ENCODE data around the gene RHOBTB1. TPM values are rescaled to one million over a fixed set of nuclear protein-coding genes. Genes with fewer than 3 reads are reported as not detected.

The RHOBTB1 gene
- total and polyA plus RNA-seq, 9 of the 15 experiments (the other 6 are each of a cell fraction or from before 2014, with no cell fraction given), result 1.7 to 11.7 (median 9.3) TPM

DNA sequence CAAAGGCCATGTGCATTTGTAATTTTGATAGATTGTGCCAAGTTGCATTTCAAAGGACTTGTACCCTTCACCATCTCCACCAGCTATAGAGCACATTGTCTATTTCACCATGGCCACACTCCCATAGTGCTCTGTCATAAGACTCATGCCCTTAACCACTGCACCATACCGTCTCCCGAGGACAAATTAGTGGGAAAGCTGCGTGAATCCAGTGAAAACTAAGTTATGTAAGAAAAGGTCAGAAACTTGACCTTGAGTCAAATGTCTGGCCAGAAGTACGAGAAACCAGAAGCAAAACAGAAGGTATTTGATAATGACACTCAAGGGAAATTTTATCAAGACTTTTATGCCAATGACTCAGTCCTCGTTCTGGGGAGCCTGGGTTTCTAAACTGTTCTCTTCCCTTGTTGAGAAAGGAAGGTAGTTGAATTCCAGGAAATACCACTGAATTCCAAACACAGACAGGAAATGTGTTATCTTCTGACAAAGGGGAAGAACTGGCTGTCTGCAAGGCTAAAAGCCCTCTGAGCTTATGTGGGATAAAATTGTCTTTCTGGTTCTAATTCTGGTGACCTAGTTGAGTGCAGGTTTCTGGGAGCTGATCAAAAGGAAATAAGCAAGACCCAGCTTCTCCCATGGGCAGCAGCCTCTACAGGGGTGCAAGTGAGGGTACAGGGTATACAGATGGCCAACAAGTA, 116.0 kb downstream of the RHOBTB1 start (continued):
- no peak for TF ChIP-seq TAF1 (IDR thresholded peaks at IDR 0.05; ENCODE audit: control insufficient read depth, extremely low read depth, insufficient read depth, low read length, severe bottlenecking)
- TF ChIP-seq FOXM1 (IDR thresholded peaks at IDR 0.05; ENCODE audit: low read depth), result peak; percentile 54; the same call in 1 of the 2 replicates
- no peak for TF ChIP-seq FOXM1 (CRISPR knock-in tag; IDR thresholded peaks at IDR 0.05; ENCODE audit: low read depth)
- TF ChIP-seq, protein P1, sequence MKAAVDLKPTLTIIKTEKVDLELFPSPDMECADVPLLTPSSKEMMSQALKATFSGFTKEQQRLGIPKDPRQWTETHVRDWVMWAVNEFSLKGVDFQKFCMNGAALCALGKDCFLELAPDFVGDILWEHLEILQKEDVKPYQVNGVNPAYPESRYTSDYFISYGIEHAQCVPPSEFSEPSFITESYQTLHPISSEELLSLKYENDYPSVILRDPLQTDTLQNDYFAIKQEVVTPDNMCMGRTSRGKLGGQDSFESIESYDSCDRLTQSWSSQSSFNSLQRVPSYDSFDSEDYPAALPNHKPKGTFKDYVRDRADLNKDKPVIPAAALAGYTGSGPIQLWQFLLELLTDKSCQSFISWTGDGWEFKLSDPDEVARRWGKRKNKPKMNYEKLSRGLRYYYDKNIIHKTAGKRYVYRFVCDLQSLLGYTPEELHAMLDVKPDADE (conservative IDR thresholded peaks at IDR 0.05; ENCODE audit: control insufficient read depth, low read depth, low read length), result no peak
- TF ChIP-seq, protein P2, sequence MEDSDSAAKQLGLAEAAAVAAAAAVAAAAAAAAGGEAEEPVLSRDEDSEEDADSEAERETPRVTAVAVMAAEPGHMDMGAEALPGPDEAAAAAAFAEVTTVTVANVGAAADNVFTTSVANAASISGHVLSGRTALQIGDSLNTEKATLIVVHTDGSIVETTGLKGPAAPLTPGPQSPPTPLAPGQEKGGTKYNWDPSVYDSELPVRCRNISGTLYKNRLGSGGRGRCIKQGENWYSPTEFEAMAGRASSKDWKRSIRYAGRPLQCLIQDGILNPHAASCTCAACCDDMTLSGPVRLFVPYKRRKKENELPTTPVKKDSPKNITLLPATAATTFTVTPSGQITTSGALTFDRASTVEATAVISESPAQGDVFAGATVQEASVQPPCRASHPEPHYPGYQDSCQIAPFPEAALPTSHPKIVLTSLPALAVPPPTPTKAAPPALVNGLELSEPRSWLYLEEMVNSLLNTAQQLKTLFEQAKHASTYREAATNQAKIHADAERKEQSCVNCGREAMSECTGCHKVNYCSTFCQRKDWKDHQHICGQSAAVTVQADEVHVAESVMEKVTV (CRISPR knock-in tag; IDR thresholded peaks at IDR 0.05), result no peak
- TF ChIP-seq DPF2 (IDR thresholded peaks at IDR 0.05), result peak; percentile 81
- TF ChIP-seq HMG20A (CRISPR knock-in tag; conservative IDR thresholded peaks at IDR 0.05), result no peak
- TF ChIP-seq, protein P3, sequence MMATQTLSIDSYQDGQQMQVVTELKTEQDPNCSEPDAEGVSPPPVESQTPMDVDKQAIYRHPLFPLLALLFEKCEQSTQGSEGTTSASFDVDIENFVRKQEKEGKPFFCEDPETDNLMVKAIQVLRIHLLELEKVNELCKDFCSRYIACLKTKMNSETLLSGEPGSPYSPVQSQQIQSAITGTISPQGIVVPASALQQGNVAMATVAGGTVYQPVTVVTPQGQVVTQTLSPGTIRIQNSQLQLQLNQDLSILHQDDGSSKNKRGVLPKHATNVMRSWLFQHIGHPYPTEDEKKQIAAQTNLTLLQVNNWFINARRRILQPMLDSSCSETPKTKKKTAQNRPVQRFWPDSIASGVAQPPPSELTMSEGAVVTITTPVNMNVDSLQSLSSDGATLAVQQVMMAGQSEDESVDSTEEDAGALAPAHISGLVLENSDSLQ (IDR thresholded peaks at IDR 0.05), result no peak
- 0 out of 2 replicates have a peak, but pooled peaks have one; percentile 41 for TF ChIP-seq ZNF76 (CRISPR knock-in tag; IDR thresholded peaks at IDR 0.05; ENCODE audit: borderline replicate concordance)
- TF ChIP-seq ZKSCAN1 (IDR thresholded peaks at IDR 0.05; ENCODE audit: low read depth, low read length), result no peak
- TF ChIP-seq HDAC8 (tag; IDR thresholded peaks at IDR 0.05), result no peak
- TF ChIP-seq, protein P4, sequence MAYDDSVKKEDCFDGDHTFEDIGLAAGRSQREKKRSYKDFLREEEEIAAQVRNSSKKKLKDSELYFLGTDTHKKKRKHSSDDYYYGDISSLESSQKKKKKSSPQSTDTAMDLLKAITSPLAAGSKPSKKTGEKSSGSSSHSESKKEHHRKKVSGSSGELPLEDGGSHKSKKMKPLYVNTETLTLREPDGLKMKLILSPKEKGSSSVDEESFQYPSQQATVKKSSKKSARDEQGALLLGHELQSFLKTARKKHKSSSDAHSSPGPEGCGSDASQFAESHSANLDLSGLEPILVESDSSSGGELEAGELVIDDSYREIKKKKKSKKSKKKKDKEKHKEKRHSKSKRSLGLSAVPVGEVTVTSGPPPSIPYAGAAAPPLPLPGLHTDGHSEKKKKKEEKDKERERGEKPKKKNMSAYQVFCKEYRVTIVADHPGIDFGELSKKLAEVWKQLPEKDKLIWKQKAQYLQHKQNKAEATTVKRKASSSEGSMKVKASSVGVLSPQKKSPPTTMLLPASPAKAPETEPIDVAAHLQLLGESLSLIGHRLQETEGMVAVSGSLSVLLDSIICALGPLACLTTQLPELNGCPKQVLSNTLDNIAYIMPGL (CRISPR knock-in tag; IDR thresholded peaks at IDR 0.05), result no peak
- TF ChIP-seq, protein P5, sequence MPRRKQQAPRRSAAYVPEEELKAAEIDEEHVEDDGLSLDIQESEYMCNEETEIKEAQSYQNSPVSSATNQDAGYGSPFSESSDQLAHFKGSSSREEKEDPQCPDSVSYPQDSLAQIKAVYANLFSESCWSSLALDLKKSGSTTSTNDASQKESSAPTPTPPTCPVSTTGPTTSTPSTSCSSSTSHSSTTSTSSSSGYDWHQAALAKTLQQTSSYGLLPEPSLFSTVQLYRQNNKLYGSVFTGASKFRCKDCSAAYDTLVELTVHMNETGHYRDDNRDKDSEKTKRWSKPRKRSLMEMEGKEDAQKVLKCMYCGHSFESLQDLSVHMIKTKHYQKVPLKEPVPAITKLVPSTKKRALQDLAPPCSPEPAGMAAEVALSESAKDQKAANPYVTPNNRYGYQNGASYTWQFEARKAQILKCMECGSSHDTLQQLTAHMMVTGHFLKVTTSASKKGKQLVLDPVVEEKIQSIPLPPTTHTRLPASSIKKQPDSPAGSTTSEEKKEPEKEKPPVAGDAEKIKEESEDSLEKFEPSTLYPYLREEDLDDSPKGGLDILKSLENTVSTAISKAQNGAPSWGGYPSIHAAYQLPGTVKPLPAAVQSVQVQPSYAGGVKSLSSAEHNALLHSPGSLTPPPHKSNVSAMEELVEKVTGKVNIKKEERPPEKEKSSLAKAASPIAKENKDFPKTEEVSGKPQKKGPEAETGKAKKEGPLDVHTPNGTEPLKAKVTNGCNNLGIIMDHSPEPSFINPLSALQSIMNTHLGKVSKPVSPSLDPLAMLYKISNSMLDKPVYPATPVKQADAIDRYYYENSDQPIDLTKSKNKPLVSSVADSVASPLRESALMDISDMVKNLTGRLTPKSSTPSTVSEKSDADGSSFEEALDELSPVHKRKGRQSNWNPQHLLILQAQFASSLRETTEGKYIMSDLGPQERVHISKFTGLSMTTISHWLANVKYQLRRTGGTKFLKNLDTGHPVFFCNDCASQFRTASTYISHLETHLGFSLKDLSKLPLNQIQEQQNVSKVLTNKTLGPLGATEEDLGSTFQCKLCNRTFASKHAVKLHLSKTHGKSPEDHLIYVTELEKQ (CRISPR knock-in tag; IDR thresholded peaks at IDR 0.05), result no peak
- no peak for TF ChIP-seq HNRNPH1 (optimal IDR thresholded peaks at IDR 0.05; ENCODE audit: low read depth, low read length)
- no peak for TF ChIP-seq MCM3 (IDR thresholded peaks at IDR 0.05)
- no peak for TF ChIP-seq ADNP (tag; IDR thresholded peaks at IDR 0.05)
- TF ChIP-seq ZBTB1 (CRISPR knock-in tag; IDR thresholded peaks at IDR 0.05; ENCODE audit: borderline replicate concordance, low read depth), result no peak
- no peak for TF ChIP-seq ZNF347 (CRISPR knock-in tag; IDR thresholded peaks at IDR 0.05; ENCODE audit: low read depth)
- no peak for TF ChIP-seq ZNF121 (CRISPR knock-in tag; conservative IDR thresholded peaks at IDR 0.05)

Measured in K562 (cell line).